ENCODE measurements around the gene SPNS2. TPM values are rescaled to one million over a fixed set of nuclear protein-coding genes. Genes with fewer than 3 reads are reported as not detected.
A peak's percentile ranks its signal among the peaks of the same experiment; 100 is the strongest.

The SPNS2 gene
- total and polyA plus RNA-seq, 2 of the 8 experiments (the other 6 are each of a cell fraction or from before 2014, with no cell fraction given): 1.2 to 1.5 TPM

GRCh38 chr17:4536259-4536741 is 37.6 kb downstream of the SPNS2 start (continued):
- TF ChIP-seq FOSL1 (IDR thresholded peaks at IDR 0.05; ENCODE audit: insufficient read depth, low read depth, low read length) (no peak), SP2 (IDR thresholded peaks at IDR 0.05; ENCODE audit: low read length) (no peak), RFX5 (IDR thresholded peaks at IDR 0.05; ENCODE audit: borderline replicate concordance, low read depth, low read length) (no peak), SUZ12 (IDR thresholded peaks at IDR 0.05; ENCODE audit: low read length) (0 out of 2 replicates have a peak, but pooled peaks have one; percentile 26), KDM1A (IDR thresholded peaks at IDR 0.05; ENCODE audit: borderline replicate concordance, low read length) (no peak), CEBPB (IDR thresholded peaks at IDR 0.05; ENCODE audit: low read depth, low read length) (no peak), SP1 (IDR thresholded peaks at IDR 0.05; ENCODE audit: low read depth, low read length) (no peak), RXRA (IDR thresholded peaks at IDR 0.05; ENCODE audit: insufficient read depth, low read depth, low read length) (no peak), MAX (IDR thresholded peaks at IDR 0.05) (peak; percentile 72)
